Loucy (cell line): ENCODE measurements around the gene MCC.

Source experiments
- EZH2phosphoT487 ChIP-seq: fragments of 200-600 bp; IDR thresholded peaks from 2 replicates; pipeline ENCODE4 v1.6.1; 2018; ENCODE audit warnings: antibody characterized with exemption, mild to moderate bottlenecking, moderate library complexity, borderline replicate concordance
- TF ChIP-seq, protein P1 (sequence below): fragments of 200-600 bp; sonication (generic); conservative IDR thresholded peaks from 2 replicates; pipeline ENCODE4 v1.5.1; 2014; ENCODE audit warnings: mild to moderate bottlenecking, antibody characterized with exemption, low read length

DNA sequence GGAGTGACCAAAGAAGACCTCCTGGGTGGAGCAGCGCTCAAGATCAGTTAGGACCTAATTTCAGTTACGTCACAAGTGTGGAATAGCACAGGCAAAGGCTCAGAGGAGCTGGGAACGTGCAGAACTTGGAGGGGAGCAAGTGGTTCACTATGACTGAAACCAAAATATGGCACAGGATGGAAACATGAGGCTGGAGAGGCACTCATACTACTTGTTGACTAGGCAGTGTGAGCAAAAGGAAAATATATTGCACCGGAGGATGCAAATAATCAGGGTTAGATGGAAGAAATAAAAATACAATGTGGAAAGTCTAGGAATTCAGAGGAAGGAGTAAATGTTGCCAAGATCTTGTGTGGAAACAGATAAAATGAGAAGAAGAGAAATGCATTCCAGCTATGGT is 363.3 kb downstream of the MCC start:
- no peak for TF ChIP-seq EZH2phosphoT487
- TF ChIP-seq, protein P1, sequence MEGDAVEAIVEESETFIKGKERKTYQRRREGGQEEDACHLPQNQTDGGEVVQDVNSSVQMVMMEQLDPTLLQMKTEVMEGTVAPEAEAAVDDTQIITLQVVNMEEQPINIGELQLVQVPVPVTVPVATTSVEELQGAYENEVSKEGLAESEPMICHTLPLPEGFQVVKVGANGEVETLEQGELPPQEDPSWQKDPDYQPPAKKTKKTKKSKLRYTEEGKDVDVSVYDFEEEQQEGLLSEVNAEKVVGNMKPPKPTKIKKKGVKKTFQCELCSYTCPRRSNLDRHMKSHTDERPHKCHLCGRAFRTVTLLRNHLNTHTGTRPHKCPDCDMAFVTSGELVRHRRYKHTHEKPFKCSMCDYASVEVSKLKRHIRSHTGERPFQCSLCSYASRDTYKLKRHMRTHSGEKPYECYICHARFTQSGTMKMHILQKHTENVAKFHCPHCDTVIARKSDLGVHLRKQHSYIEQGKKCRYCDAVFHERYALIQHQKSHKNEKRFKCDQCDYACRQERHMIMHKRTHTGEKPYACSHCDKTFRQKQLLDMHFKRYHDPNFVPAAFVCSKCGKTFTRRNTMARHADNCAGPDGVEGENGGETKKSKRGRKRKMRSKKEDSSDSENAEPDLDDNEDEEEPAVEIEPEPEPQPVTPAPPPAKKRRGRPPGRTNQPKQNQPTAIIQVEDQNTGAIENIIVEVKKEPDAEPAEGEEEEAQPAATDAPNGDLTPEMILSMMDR: no peak
